Measurements from ENCODE around the gene MED13L.

Gene MED13L

GRCh38 chr12:116152268-116152667 is 125.2 kb downstream of the MED13L start:
- no peak for TF ChIP-seq CTCF (IDR thresholded peaks at IDR 0.05; ENCODE audit: low read depth, low read length, missing control alignments)
- DNase-seq (ENCODE audit: low read depth): no peak
- H3K4me3 ChIP-seq (ENCODE audit: low read depth, low read length): no peak overlapping the region

GRCh38 chr12:116150452-116150851 is 127.0 kb downstream of the MED13L start:
- no peak for TF ChIP-seq CTCF (IDR thresholded peaks at IDR 0.05; ENCODE audit: low read depth, low read length, missing control alignments)
- DNase-seq (ENCODE audit: low read depth): no peak
- no peak overlapping the region for H3K4me3 ChIP-seq (ENCODE audit: low read depth, low read length)

GRCh38 chr12:116150001-116150400 is 127.5 kb downstream of the MED13L start:
- no peak for TF ChIP-seq CTCF (IDR thresholded peaks at IDR 0.05; ENCODE audit: low read depth, low read length, missing control alignments)
- no peak for DNase-seq (ENCODE audit: low read depth)
- no peak overlapping the region for H3K4me3 ChIP-seq (ENCODE audit: low read depth, low read length)

GRCh38 chr12:116148844-116149243 is 128.6 kb downstream of the MED13L start:
- DNase-seq (ENCODE audit: low read depth): no peak
- no peak overlapping the region for H3K4me3 ChIP-seq (ENCODE audit: low read depth, low read length)
- no peak for TF ChIP-seq CTCF (IDR thresholded peaks at IDR 0.05; ENCODE audit: low read depth, low read length, missing control alignments)

- TF ChIP-seq CTCF (IDR thresholded peaks at IDR 0.05; ENCODE audit: low read depth, low read length, missing control alignments): no peak
These were observed 131.1 kb downstream of the MED13L start for GRCh38 chr12:116146386-116146785.

GRCh38 chr12:116145451-116145850 is 132.0 kb downstream of the MED13L start:
- no peak overlapping the region for H3K4me3 ChIP-seq (ENCODE audit: low read depth, low read length)
- DNase-seq (ENCODE audit: low read depth): no peak
- no peak for TF ChIP-seq CTCF (IDR thresholded peaks at IDR 0.05; ENCODE audit: low read depth, low read length, missing control alignments)

More at GRCh38 chr12:116146386-116146785, 131.1 kb downstream of the MED13L start:
- H3K4me3 ChIP-seq (ENCODE audit: low read depth, low read length): no peak overlapping the region
- no peak for DNase-seq (ENCODE audit: low read depth)

GRCh38 chr12:116144384-116144783 is 133.1 kb downstream of the MED13L start:
- H3K4me3 ChIP-seq (ENCODE audit: low read depth, low read length): no peak overlapping the region
- DNase-seq (ENCODE audit: low read depth): no peak
- no peak for TF ChIP-seq CTCF (IDR thresholded peaks at IDR 0.05; ENCODE audit: low read depth, low read length, missing control alignments)

All from GM12864 (cell line).